ENCODE results near the gene MYO3B.

DNA sequence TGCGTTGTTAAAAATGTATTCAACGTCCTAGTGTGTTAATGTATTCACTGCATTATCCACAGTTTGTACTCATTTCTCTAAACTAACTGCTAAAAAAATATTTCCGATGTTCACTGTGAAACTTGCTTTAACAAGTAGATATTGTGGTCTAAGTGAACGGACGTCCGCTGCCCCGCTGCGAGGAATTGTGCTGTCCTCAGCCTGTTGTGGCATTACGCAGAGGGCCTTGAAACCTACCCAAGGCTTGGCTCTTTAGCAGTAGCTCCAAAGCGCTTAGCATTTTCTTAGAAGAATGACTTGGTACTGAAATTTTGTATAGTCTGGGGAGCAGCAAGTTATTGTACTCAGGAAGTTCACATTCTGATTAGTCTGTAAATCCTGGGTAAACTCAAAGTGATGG, 400.7 kb downstream of the MYO3B start:
- TF ChIP-seq, protein P1, sequence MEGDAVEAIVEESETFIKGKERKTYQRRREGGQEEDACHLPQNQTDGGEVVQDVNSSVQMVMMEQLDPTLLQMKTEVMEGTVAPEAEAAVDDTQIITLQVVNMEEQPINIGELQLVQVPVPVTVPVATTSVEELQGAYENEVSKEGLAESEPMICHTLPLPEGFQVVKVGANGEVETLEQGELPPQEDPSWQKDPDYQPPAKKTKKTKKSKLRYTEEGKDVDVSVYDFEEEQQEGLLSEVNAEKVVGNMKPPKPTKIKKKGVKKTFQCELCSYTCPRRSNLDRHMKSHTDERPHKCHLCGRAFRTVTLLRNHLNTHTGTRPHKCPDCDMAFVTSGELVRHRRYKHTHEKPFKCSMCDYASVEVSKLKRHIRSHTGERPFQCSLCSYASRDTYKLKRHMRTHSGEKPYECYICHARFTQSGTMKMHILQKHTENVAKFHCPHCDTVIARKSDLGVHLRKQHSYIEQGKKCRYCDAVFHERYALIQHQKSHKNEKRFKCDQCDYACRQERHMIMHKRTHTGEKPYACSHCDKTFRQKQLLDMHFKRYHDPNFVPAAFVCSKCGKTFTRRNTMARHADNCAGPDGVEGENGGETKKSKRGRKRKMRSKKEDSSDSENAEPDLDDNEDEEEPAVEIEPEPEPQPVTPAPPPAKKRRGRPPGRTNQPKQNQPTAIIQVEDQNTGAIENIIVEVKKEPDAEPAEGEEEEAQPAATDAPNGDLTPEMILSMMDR (IDR thresholded peaks at IDR 0.05) = no peak
- no peak for TF ChIP-seq EZH2 (IDR thresholded peaks at IDR 0.05)
